HEK293 (cell line): ENCODE measurements around the gene MYO15B.

ENCODE experiments used
- TCF7L2 ChIP-seq: IDR thresholded peaks from 2 replicates; pipeline ENCODE4 v1.6.1; 2011; ENCODE audit warnings: low read depth, mild to moderate bottlenecking, inconsistent platforms, low read length, moderate library complexity, borderline replicate concordance
- ZBTB8A ChIP-seq: fragments of 450-650 bp; formaldehyde crosslinking; IDR thresholded peaks from 2 replicates; pipeline ENCODE4 v1.5.1; 2016; ENCODE audit warnings: missing biosample characterization, missing genetic modification characterization
- ZNF785 ChIP-seq: fragments of 450-650 bp; formaldehyde crosslinking; IDR thresholded peaks from 2 replicates; pipeline ENCODE4 v1.5.1; 2016; ENCODE audit warnings: missing biosample characterization, missing genetic modification characterization
- TF ChIP-seq, protein P1 (sequence below): fragments of 450-650 bp; formaldehyde crosslinking; IDR thresholded peaks from 2 replicates; pipeline ENCODE4 v1.5.1; 2016; ENCODE audit warnings: missing biosample characterization, missing genetic modification characterization
- TF ChIP-seq, protein P2 (sequence below): fragments of 450-650 bp; formaldehyde crosslinking; IDR thresholded peaks from 2 replicates; pipeline ENCODE4 v1.5.1; 2016; ENCODE audit warnings: missing biosample characterization, missing genetic modification characterization

DNA sequence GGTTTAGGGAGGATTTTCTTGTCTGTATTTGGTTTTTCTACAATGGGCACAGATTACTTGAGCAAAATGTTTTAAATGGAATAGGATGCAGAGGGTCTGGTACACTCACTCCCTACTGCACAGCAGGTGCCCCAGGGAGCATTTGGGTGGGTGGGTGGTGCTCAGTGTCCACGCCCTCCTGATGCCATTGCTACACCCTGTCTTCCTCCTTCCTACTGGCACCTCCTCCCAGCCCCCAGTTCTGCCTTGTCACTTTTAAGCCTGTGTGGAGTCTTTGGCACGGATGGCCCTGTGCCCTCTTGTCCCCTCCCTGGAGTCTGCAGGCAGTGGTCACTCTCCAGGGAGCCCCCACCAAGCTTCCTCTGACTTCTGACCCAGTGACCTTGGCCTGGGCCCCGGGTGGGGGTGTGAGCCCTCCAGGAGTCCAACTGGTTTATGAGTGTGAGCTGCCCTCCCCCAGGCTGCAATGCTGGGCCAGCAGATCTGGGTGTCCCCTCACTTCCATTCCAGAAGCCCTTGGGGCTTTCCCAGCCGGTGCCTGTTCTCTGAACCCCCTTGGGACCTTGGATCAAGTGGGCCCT, 46.6 kb upstream of the MYO15B start:
- no peak for TF ChIP-seq ZNF785 (tag by site-specific recombination)
- TF ChIP-seq, protein P1, sequence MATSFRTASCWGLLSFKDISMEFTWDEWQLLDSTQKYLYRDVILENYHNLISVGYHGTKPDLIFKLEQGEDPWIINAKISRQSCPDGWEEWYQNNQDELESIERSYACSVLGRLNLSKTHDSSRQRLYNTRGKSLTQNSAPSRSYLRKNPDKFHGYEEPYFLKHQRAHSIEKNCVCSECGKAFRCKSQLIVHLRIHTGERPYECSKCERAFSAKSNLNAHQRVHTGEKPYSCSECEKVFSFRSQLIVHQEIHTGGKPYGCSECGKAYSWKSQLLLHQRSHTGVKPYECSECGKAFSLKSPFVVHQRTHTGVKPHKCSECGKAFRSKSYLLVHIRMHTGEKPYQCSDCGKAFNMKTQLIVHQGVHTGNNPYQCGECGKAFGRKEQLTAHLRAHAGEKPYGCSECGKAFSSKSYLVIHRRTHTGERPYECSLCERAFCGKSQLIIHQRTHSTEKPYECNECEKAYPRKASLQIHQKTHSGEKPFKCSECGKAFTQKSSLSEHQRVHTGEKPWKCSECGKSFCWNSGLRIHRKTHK (tag by site-specific recombination): no peak
- no peak for TF ChIP-seq TCF7L2
- TF ChIP-seq, protein P2, sequence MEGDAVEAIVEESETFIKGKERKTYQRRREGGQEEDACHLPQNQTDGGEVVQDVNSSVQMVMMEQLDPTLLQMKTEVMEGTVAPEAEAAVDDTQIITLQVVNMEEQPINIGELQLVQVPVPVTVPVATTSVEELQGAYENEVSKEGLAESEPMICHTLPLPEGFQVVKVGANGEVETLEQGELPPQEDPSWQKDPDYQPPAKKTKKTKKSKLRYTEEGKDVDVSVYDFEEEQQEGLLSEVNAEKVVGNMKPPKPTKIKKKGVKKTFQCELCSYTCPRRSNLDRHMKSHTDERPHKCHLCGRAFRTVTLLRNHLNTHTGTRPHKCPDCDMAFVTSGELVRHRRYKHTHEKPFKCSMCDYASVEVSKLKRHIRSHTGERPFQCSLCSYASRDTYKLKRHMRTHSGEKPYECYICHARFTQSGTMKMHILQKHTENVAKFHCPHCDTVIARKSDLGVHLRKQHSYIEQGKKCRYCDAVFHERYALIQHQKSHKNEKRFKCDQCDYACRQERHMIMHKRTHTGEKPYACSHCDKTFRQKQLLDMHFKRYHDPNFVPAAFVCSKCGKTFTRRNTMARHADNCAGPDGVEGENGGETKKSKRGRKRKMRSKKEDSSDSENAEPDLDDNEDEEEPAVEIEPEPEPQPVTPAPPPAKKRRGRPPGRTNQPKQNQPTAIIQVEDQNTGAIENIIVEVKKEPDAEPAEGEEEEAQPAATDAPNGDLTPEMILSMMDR (tag by site-specific recombination): no peak
- TF ChIP-seq ZBTB8A (tag by site-specific recombination): no peak
